Activated CD4-positive, alpha-beta T cell treated with anti-CD3 and anti-CD28 coated beads, Interleukin-2, amount 10 ng/mL, durations not matched to agents 24 days and 14 days (primary cell): ENCODE data around the gene RPS6KA1. TPM values are rescaled to one million over a fixed set of nuclear protein-coding genes. Genes with fewer than 3 reads are reported as not detected.
"Not testable (repeated sequence)": the region's sequence is repeated elsewhere in the genome, so short reads cannot be mapped to it uniquely, and the experiment has no call there.

Source experiments
- DNase-seq: peaks from one replicate; pipeline ENCODE4 v3.0.0; 2022
- H3K27ac Mint-ChIP-seq: one replicate; pipeline ENCODE4 v1.8.0; 2022; ENCODE audit warnings: mild to moderate bottlenecking, mixed read lengths
- H3K27me3 Mint-ChIP-seq: one replicate; pipeline ENCODE4 v1.8.0; 2022; ENCODE audit warnings: mixed read lengths
- H3K36me3 Mint-ChIP-seq: one replicate; pipeline ENCODE4 v1.8.0; 2022; ENCODE audit warnings: low read depth, mild to moderate bottlenecking, mixed read lengths
- H3K4me1 Mint-ChIP-seq: one replicate; pipeline ENCODE4 v1.8.0; 2021; ENCODE audit warnings: mixed read lengths
- H3K4me3 Mint-ChIP-seq: one replicate; pipeline ENCODE4 v1.8.0; 2022; ENCODE audit warnings: mild to moderate bottlenecking, moderate library complexity, mixed read lengths
- H3K9me3 Mint-ChIP-seq: one replicate; pipeline ENCODE4 v1.8.0; 2021; ENCODE audit warnings: mixed read lengths
- intact Hi-C: fragments of 100-400 bp; cut with micrococcal nuclease; formaldehyde crosslinking; loops from one replicate; pipeline ENCODE4 v1.15.1; 2023
- total RNA-seq: library from RNA; stranded (reverse); gene quantifications from 2 replicates; pipeline ENCODE4 v1.2.3, GENCODE V29; 2022

RPS6KA1 gene
- total RNA-seq = 264 and 277 TPM in 2 replicates

- intact Hi-C loops = loop anchor here (2.0 kb wide), 1 partner anchor 29 kb away; no protein-coding TSS in a partner anchor
- peak; percentile 93 for DNase-seq
- H3K9me3 Mint-ChIP-seq = no peaks in the 10 kb centered on the region
- peak within 1 kb of the TSS; percentile 89 for H3K4me3 Mint-ChIP-seq
- H3K36me3 Mint-ChIP-seq = peaks cover 3% of the 10 kb centered on the region
- H3K27me3 Mint-ChIP-seq = peaks cover 8% of the 10 kb centered on the region
- peaks cover 29% of the 10 kb centered on the region for H3K4me1 Mint-ChIP-seq
- H3K27ac Mint-ChIP-seq = peak within 1 kb of the TSS; percentile 90
Measured at GRCh38 chr1:26529655-26530409, at the start of gene RPS6KA1. Gene RPS6KA1 (plus strand): TSS chr1:26529761. CDS start chr1:26529921, 160 bp downstream.

GRCh38 chr1:26482921-26483320 is 46.6 kb upstream of the RPS6KA1 start:
- peak overlapping the region; percentile 12 for H3K27ac Mint-ChIP-seq
- peaks cover 11% of the 10 kb centered on the region for H3K36me3 Mint-ChIP-seq

GRCh38 chr1:26483980-26484379 is 45.6 kb upstream of the RPS6KA1 start:
- no peak overlapping the region for H3K4me3 Mint-ChIP-seq
- intact Hi-C loops = no loop called here

More at GRCh38 chr1:26482921-26483320, 46.6 kb upstream of the RPS6KA1 start:
- Mint-ChIP-seq H3K4me3 (no peak overlapping the region), H3K27me3 (no peaks in the 10 kb centered on the region), H3K9me3 (no peaks in the 10 kb centered on the region), H3K4me1 (peaks cover 9% of the 10 kb centered on the region)
- intact Hi-C loops = no loop called here
- no peak for DNase-seq

GRCh38 chr1:26490155-26490554 is 39.4 kb upstream of the RPS6KA1 start:
- Mint-ChIP-seq H3K9me3 (no peaks in the 10 kb centered on the region), H3K4me3 (no peak overlapping the region), H3K36me3 (no peaks in the 10 kb centered on the region), H3K4me1 (no peaks in the 10 kb centered on the region), H3K27me3 (no peaks in the 10 kb centered on the region), H3K27ac (no peak overlapping the region)
- intact Hi-C loops = no loop called here
- DNase-seq = no peak

More at GRCh38 chr1:26483980-26484379, 45.6 kb upstream of the RPS6KA1 start:
- peaks cover 9% of the 10 kb centered on the region for H3K4me1 Mint-ChIP-seq
- H3K36me3 Mint-ChIP-seq = peaks cover 8% of the 10 kb centered on the region
- no peak overlapping the region for H3K27ac Mint-ChIP-seq
- H3K27me3 Mint-ChIP-seq = no peaks in the 10 kb centered on the region
- DNase-seq = no peak
- no peaks in the 10 kb centered on the region for H3K9me3 Mint-ChIP-seq

- Mint-ChIP-seq H3K27me3 (no peaks in the 10 kb centered on the region), H3K9me3 (no peaks in the 10 kb centered on the region), H3K4me3 (no peak overlapping the region), H3K4me1 (no peaks in the 10 kb centered on the region), H3K27ac (no peak overlapping the region), H3K36me3 (no peaks in the 10 kb centered on the region)
- DNase-seq = no peak
- intact Hi-C loops = no loop called here
Measured at GRCh38 chr1:26493267-26493666, 36.3 kb upstream of the RPS6KA1 start.

GRCh38 chr1:26493938-26494337 is 35.6 kb upstream of the RPS6KA1 start:
- Mint-ChIP-seq H3K27me3 (no peaks in the 10 kb centered on the region), H3K9me3 (no peaks in the 10 kb centered on the region), H3K36me3 (no peaks in the 10 kb centered on the region), H3K4me3 (no peak overlapping the region), H3K4me1 (peaks cover 2% of the 10 kb centered on the region), H3K27ac (no peak overlapping the region)
- DNase-seq = no peak
- intact Hi-C loops = no loop called here

GRCh38 chr1:26496861-26497260 is 32.7 kb upstream of the RPS6KA1 start:
- no peak overlapping the region for H3K4me3 Mint-ChIP-seq
- H3K9me3 Mint-ChIP-seq = no peaks in the 10 kb centered on the region
- no peak for DNase-seq
- peaks cover 5% of the 10 kb centered on the region for H3K4me1 Mint-ChIP-seq
- no peaks in the 10 kb centered on the region for H3K27me3 Mint-ChIP-seq
- intact Hi-C loops = no loop called here
- no peaks in the 10 kb centered on the region for H3K36me3 Mint-ChIP-seq
- H3K27ac Mint-ChIP-seq = no peak overlapping the region

GRCh38 chr1:26498894-26499293 is 30.7 kb upstream of the RPS6KA1 start:
- Mint-ChIP-seq H3K4me1 (peaks cover 13% of the 10 kb centered on the region), H3K27me3 (no peaks in the 10 kb centered on the region)

GRCh38 chr1:26500488-26501175 is 28.9 kb upstream of the RPS6KA1 start:
- intact Hi-C loops = loop anchor here (1.0 to 5.0 kb wide), 7 partner anchors 27 to 288 kb away; partner anchors contain the start of genes DHDDS and RPS6KA1
- H3K36me3 Mint-ChIP-seq = no peaks in the 10 kb centered on the region
- peak; percentile 97 for DNase-seq
- H3K9me3 Mint-ChIP-seq = no peaks in the 10 kb centered on the region
- H3K4me3 Mint-ChIP-seq = peak overlapping the region; percentile 92
- no peaks in the 10 kb centered on the region for H3K27me3 Mint-ChIP-seq
- peaks cover 13% of the 10 kb centered on the region for H3K4me1 Mint-ChIP-seq
- H3K27ac Mint-ChIP-seq = peak overlapping the region; percentile 95

More at GRCh38 chr1:26498894-26499293, 30.7 kb upstream of the RPS6KA1 start:
- H3K27ac Mint-ChIP-seq = peak overlapping the region; percentile 60
- H3K9me3 Mint-ChIP-seq = no peaks in the 10 kb centered on the region
- intact Hi-C loops = no loop called here
- no peaks in the 10 kb centered on the region for H3K36me3 Mint-ChIP-seq
- DNase-seq = no peak
- H3K4me3 Mint-ChIP-seq = peak overlapping the region; percentile 46

- H3K27ac Mint-ChIP-seq, H3K27me3 Mint-ChIP-seq, H3K9me3 Mint-ChIP-seq, H3K4me1 Mint-ChIP-seq, H3K36me3 Mint-ChIP-seq, DNase-seq, intact Hi-C loops, H3K4me3 Mint-ChIP-seq: not testable (repeated sequence)
Measured at GRCh38 chr1:26510711-26511110, 18.9 kb upstream of the RPS6KA1 start.

GRCh38 chr1:26515836-26516235 is 13.7 kb upstream of the RPS6KA1 start:
- DNase-seq, H3K9me3 Mint-ChIP-seq, H3K4me1 Mint-ChIP-seq, H3K27ac Mint-ChIP-seq, intact Hi-C loops, H3K36me3 Mint-ChIP-seq, H3K4me3 Mint-ChIP-seq: not testable (repeated sequence)
- H3K27me3 Mint-ChIP-seq = peaks cover 13% of the 10 kb centered on the region

GRCh38 chr1:26516987-26517765 is 12.4 kb upstream of the RPS6KA1 start:
- intact Hi-C loops = no loop called here
- no peaks in the 10 kb centered on the region for H3K9me3 Mint-ChIP-seq
- DNase-seq = no peak
- H3K27ac Mint-ChIP-seq = no peak overlapping the region
- H3K4me3 Mint-ChIP-seq = no peak overlapping the region
- no peaks in the 10 kb centered on the region for H3K36me3 Mint-ChIP-seq
- H3K27me3 Mint-ChIP-seq = peaks cover 22% of the 10 kb centered on the region
- H3K4me1 Mint-ChIP-seq = no peaks in the 10 kb centered on the region

- intact Hi-C loops = no loop called here
- Mint-ChIP-seq H3K27ac (no peak overlapping the region), H3K9me3 (no peaks in the 10 kb centered on the region), H3K27me3 (peaks cover 24% of the 10 kb centered on the region), H3K4me1 (no peaks in the 10 kb centered on the region), H3K4me3 (no peak overlapping the region), H3K36me3 (no peaks in the 10 kb centered on the region)
- DNase-seq = no peak
Measured at GRCh38 chr1:26517766-26518049, 11.9 kb upstream of the RPS6KA1 start.

- H3K27ac Mint-ChIP-seq = no peak overlapping the region
- no peak for DNase-seq
- no peaks in the 10 kb centered on the region for H3K36me3 Mint-ChIP-seq
- no peaks in the 10 kb centered on the region for H3K4me1 Mint-ChIP-seq
- no peak overlapping the region for H3K4me3 Mint-ChIP-seq
- intact Hi-C loops = no loop called here
- H3K27me3 Mint-ChIP-seq = peaks cover 25% of the 10 kb centered on the region
- no peaks in the 10 kb centered on the region for H3K9me3 Mint-ChIP-seq
Measured at GRCh38 chr1:26518355-26518754, 11.2 kb upstream of the RPS6KA1 start.
